ENCODE results near the gene SLC29A1.
"Not testable (repeated sequence)": the region's sequence is repeated elsewhere in the genome, so short reads cannot be mapped to it uniquely, and the experiment has no call there.

Gene SLC29A1

GRCh38 chr6:44224029-44224964, 902 bp downstream of the SLC29A1 start:
- DNase-seq = peak; percentile 77

GRCh38 chr6:44224965-44225305, 1.5 kb downstream of the SLC29A1 start:
- no peak for DNase-seq

GRCh38 chr6:44225579-44226325, 2.4 kb downstream of the SLC29A1 start:
- DNase-seq = no peak

DNA sequence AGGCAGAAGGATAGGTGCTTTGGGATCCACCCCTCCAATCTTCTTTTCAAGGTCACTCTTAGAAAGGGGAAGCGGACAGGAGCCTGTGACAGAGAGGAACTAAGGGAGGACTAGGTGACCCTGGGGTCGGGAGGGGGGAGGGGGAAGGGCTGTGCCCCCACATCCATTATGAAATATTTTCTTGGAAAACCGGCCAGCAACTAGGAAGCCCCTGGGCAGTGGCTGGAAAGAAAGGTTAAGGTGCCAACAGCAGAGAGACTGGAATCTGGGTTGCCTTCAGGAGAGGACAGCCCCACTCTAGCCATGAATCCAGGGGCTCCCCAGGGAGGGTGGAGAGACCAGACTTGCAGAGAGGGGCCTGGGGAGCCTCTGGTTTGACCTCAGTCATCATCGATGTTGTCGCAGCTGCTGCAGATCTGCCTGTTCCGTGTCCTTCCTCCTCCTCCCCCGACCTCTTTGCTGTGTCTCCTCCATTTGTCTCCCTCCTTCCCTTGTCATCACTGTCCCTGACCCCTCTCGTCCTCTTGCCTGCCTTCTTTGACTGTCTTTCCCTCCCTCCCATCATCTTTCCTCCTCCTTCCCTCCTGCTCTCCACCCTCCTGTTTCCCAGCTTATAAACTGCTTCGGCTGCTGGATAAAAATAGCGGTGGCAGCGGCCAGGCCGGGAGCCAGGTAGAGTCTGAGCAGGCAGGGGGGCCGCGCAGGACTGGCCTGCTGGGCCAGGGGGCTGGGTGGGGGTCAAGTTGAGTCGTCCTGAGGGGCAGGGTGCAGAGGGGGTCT, 3.2 kb downstream of the SLC29A1 start:
- DNase-seq = no peak

GRCh38 chr6:44227148-44227793, 3.9 kb downstream of the SLC29A1 start:
- DNase-seq = no peak

DNA sequence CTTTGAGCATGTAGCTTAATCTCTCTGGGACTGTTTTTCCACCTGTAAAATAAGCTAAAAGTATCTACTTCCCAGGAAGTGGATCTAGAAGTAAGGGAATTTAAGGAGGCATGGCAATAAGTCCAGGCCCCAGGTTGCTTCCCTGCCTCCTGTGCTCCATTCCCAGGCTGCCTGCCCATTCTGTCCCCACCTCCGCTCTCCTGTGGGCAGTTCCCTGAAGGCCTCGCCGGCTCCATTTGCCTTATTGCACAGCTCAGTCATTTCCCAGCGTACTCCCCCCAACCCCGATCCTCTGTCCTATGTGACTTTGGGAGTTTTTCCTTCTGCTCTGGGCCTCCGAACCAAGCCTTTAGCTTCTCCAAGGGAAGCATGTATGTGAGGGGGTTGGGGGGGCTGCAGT, 4.6 kb downstream of the SLC29A1 start:
- DNase-seq = no peak

DNA sequence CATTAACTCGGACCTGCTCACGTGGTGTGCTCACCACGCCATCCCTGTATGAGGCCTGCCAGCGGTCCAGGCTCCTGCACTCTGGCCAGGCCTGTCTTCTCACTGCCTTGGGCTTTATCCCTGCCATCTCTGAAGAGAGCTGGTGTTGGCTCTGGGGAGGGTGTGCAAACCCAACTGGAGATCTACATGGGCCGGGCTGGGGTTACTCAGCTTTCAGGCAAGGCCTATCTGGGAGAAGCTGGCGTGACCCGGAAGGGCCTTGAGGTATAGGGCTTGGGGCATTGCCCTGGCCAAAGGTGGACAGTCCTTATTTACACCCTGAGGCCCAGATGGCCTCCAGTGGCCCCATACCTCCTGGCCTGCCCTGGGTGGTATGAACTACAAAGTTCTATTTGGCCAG, 5.0 kb downstream of the SLC29A1 start:
- no peak for DNase-seq

GRCh38 chr6:44228836-44229235, 5.4 kb downstream of the SLC29A1 start:
- DNase-seq = no peak

- DNase-seq = no peak
These were observed 6.1 kb downstream of the SLC29A1 start for GRCh38 chr6:44229376-44230033.

DNA sequence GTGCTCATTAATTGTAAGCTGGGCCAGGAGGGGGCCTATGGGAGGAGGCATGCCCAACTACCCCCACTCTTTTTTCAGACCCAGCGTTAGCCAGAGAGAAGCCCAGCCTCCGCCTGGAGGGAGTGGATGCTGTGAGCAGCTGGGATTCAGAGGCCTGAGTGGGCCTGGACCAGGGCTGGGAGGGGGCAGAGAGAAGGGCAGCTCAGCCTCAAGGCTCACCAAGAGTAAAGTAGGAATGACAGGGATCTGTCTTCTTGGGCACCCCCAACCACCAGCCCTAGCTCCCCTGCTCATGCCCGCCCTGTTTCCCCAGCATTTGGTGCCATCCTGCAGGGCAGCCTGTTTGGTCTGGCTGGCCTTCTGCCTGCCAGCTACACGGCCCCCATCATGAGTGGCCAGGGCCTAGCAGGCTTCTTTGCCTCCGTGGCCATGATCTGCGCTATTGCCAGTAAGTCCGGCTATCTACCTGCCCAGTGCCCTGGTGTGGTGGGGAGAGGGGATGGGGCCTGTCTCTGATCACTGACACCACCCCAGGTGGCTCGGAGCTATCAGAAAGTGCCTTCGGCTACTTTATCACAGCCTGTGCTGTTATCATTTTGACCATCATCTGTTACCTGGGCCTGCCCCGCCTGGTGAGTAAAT, 6.8 kb downstream of the SLC29A1 start:
- DNase-seq = no peak

DNA sequence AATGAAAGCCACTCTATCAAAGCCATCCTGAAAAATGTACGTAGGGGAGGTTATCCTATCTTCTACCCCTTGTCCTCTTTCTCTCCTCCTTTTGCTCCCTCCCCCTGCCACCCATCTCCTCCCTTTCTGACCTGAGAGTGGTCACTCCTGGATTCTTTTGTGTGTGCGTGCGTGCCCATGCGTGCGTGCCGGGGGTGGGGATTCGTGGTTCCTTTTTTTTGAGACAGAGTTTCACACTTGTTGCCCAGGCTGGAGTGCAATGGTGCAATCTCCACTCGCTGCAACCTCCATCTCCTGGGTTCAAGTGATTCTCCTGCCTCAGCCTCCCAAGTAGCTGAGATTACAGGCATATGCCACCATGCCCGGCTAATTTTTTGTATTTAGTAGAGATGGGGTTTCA, 8.0 kb downstream of the SLC29A1 start:
- not testable (repeated sequence) for DNase-seq

DNA sequence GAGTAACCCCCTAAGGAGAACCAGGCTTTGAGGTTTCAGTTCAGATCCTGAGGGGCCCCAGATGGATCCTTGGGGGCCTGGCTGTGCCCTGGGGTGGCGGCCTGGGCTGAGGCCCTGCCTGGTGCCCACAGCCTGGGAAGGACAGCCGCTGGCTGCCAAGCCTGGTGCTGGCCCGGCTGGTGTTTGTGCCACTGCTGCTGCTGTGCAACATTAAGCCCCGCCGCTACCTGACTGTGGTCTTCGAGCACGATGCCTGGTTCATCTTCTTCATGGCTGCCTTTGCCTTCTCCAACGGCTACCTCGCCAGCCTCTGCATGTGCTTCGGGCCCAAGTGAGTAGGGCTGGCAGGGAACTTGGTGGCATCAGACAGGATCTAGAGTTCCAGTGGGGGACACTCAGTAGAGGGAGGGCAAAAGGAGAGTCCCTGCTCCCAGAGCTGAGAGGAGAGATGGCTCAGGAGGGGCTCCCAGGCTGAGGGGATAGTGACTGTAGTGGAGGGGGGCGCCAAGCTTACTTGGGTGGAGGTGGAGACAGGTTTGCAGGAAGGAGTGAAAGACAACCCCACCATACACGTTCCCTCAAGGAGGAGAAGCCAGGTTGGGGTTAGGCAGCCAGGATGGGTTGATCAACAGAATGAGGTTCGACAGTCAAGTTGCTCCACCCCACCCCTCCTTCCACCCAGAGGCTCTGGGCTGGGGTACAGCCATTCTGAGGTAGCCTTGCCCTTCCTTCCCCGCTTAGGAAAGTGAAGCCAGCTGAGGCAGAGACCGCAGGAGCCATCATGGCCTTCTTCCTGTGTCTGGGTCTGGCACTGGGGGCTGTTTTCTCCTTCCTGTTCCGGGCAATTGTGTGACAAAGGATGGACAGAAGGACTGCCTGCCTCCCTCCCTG, 9.5 kb downstream of the SLC29A1 start:
- DNase-seq = no peak

GRCh38 chr6:44233567-44234100, 10.2 kb downstream of the SLC29A1 start:
- DNase-seq = no peak

DNA sequence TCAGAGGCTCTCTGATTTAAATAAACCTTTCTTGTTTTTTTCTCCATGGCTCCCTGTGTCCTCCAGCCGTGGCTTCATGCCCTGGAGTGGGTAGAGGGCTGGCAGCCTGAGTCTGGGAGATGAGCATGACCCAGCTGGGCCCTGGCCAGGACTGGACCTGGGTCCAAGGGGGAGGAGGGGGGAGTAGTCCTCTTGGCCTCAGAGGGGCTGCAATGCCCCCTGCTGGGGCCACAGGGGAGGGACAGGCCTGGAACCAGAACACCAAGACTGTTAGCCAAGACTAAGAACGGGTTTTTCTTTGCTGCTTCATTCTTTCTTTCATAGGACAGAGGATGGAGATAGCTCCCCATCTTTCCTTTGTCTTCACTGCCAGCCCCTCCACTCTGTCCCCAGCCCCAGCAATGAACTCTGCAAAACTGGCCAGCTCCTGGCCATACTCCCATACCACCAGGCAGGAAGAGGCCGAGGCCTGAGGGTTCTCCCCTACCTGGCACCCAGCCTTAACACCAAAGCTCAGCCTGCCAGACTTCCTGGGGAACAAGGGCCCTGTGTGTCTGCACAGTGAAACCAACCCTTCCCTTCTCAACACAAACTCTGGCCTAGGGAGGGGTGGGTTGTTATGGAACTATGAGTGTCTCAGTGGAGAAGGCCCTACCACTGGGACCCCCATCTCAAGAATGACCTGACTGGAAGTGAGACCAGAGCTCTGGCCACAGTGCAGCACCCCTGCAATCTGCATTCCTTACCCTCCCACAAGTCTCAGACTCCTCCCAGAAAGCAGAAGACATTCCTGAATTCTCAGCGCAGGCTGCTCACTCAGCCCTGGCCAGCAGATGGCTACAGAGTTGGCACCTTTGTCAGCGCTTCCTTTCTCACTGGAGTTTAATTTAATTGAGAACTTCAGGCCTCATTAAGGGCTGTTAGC, 11.0 kb downstream of the SLC29A1 start:
- no peak for DNase-seq

DNA sequence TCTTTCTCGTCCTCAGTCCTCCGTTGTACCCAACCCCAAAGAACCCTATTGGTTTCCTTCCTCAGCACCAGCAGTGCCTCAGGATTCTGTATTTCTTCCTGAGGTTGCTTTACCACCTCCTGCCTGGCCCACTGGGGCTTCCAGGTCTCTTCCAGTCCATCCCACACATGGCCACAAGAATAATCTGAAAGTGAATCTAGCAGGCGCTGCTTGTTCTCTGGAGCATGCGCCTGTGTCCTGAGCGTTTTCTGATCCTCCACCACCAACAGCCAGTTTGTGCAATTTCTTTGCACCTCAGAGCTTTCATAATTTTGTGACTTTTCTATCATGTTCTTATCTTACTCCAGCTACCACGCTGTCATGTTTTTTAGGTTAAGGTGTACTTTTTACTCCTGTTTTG, 11.9 kb downstream of the SLC29A1 start:
- no peak for DNase-seq

GRCh38 chr6:44235891-44236516, 12.6 kb downstream of the SLC29A1 start:
- DNase-seq = no peak

DNA sequence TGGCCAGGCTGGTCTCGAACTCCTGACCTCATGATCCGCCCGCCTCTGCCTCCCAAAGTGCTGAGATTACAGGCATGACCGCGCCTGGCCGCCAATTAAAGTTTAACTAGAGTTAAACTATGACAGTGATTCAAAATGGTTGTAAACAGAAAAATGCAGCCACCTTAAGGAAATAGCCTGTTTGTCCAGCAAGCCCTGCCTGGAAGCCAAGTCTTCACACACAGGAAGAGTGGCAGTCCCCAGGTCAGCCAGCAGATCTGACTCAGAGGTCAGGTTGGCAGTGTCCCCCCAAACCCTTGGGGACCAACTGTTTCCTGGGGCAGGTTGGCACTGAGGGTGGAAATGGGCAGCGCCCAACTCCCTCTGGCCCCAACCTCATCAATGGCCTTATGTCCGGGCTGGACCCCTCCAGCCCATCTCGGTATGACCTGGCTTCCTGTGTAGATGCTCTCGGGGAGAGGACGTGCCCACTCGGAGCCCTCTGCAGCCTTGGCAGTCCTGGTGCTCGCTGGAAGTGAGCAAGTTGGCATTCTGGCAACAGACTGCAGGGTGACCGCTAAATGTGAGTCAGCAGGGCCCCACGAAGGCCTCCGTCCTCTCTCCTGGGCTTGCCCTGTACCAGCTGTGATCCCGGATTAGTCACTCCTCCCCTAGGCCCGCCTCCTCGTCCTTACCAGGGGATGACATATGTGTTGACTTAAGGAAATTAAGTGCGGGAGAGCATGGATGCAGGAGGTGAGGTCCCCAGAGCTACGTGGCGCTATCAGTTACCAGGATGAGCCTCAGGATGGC, 13.8 kb downstream of the SLC29A1 start:
- DNase-seq = peak; percentile 83

Measured in activated CD8-positive, alpha-beta memory T cell treated with anti-CD3 and anti-CD28 coated beads, Interleukin-2, amount 50 U/mL, for 48 hours (primary cell).